HepG2 (cell line): Measurements from ENCODE around the gene ANTKMT. TPM values are rescaled to one million over a fixed set of nuclear protein-coding genes. Genes with fewer than 3 reads are reported as not detected.
A peak's percentile ranks its signal among the peaks of the same experiment; 100 is the strongest.

ENCODE experiments used
- ARNT2 ChIP-seq: sonication (generic); formaldehyde crosslinking; IDR thresholded peaks from 2 replicates; pipeline ENCODE4 v1.8.0; 2022; ENCODE audit warnings: mild to moderate bottlenecking, low read depth, missing genetic modification reagents, moderate library complexity
- CEBPB ChIP-seq: IDR thresholded peaks from 2 replicates; pipeline ENCODE4 v1.6.1; 2011; ENCODE audit warnings: low read depth, low read length, improper control_type of control experiment, borderline replicate concordance
- HNF1A ChIP-seq, 2 experiments: sonication (generic) in 1 of 2; formaldehyde crosslinking in 1 of 2; IDR thresholded peaks; 2 replicates each; pipeline versions ENCODE4 v1.4.0 to v1.6.1; 2016 to 2020; ENCODE audit warnings: borderline replicate concordance in 1 of 2, low read depth in 1 of 2, mild to moderate bottlenecking in 1 of 2, missing genetic modification reagents in 1 of 2
- IRF1 ChIP-seq: sonication (generic); formaldehyde crosslinking; IDR thresholded peaks from 2 replicates; pipeline ENCODE4 v1.4.0; 2020; ENCODE audit warnings: low read depth, mild to moderate bottlenecking, missing genetic modification reagents
- KDM6A ChIP-seq: IDR thresholded peaks from 2 replicates; pipeline ENCODE4 v1.6.1; 2016; ENCODE audit warnings: low read depth
- MLLT10 ChIP-seq: sonication (generic); formaldehyde crosslinking; IDR thresholded peaks from 2 replicates; pipeline ENCODE4 v1.4.0; 2020; ENCODE audit warnings: missing genetic modification reagents
- NFIC ChIP-seq: IDR thresholded peaks from 2 replicates; pipeline ENCODE4 v1.6.1; 2012; ENCODE audit warnings: mild to moderate bottlenecking, low read length, inconsistent platforms
- PAX8 ChIP-seq: sonication (generic); formaldehyde crosslinking; IDR thresholded peaks from 2 replicates; pipeline ENCODE4 v1.8.0; 2022; ENCODE audit warnings: mild to moderate bottlenecking, missing genetic modification reagents, borderline replicate concordance
- SNAPC5 ChIP-seq: sonication (generic); formaldehyde crosslinking; IDR thresholded peaks from 2 replicates; pipeline ENCODE4 v1.8.1; 2023; ENCODE audit warnings: mild to moderate bottlenecking, missing genetic modification reagents, borderline replicate concordance
- SNRNP70 ChIP-seq: fragments of 200-400 bp; formaldehyde crosslinking; IDR thresholded peaks from 2 replicates; pipeline ENCODE4 v1.6.1; 2017; ENCODE audit warnings: mild to moderate bottlenecking, low read depth, low read length, moderate library complexity
- TCF12 ChIP-seq, 2 experiments: fragments of 450-650 bp in 1 of 2; sonication (generic) in 1 of 2; formaldehyde crosslinking in 1 of 2; IDR thresholded peaks; 2 replicates each; pipeline versions ENCODE4 v1.6.1 to v1.8.0; 2017 to 2022; ENCODE audit warnings: antibody characterized with exemption in 1 of 2, mild to moderate bottlenecking in 1 of 2, missing genetic modification reagents in 1 of 2, moderate library complexity in 1 of 2
- ZMYM3 ChIP-seq: sonication (generic); formaldehyde crosslinking; IDR thresholded peaks from 2 replicates; pipeline ENCODE4 v1.5.1; 2020; ENCODE audit warnings: mild to moderate bottlenecking, missing genetic modification reagents
- ZNF710 ChIP-seq: sonication (generic); formaldehyde crosslinking; IDR thresholded peaks from 2 replicates; pipeline ENCODE4 v1.5.0; 2020; ENCODE audit warnings: mild to moderate bottlenecking, missing genetic modification reagents, borderline replicate concordance
- ZNF850 ChIP-seq: sonication (generic); formaldehyde crosslinking; conservative IDR thresholded peaks from 2 replicates; pipeline ENCODE4 v1.9.0; 2021; ENCODE audit warnings: mild to moderate bottlenecking, missing genetic modification reagents
- ZNF883 ChIP-seq: sonication (generic); formaldehyde crosslinking; IDR thresholded peaks from 2 replicates; pipeline ENCODE4 v1.5.1; 2020; ENCODE audit warnings: mild to moderate bottlenecking, missing genetic modification reagents; ENCODE audit errors: not compliant biosample characterization
- polyA plus RNA-seq, 8 experiments: library from polyadenylated mRNA; depleted of rRNA in 3 of 8; stranded (reverse) in 7 of 8; unstranded in 1 of 8; fragments of >200 nt; fragmentation: Illumina TruSeq in 4 of 8; extraction: Trizol in 4 of 8; gene quantifications; 2 replicates each; pipeline versions ENCODE4 v1.2.1 to v1.2.3, GENCODE V29; 2011 to 2016; ENCODE audit warnings: low read depth in 4 of 8, missing spikeins in 1 of 8, mixed read lengths in 1 of 8; ENCODE audit not compliant: insufficient read depth in 1 of 8
- total RNA-seq, 5 experiments: library from RNA; depleted of rRNA; stranded (reverse); fragments of >200 nt; fragmentation: Illumina TruSeq; extraction: Trizol; gene quantifications; 2 replicates each; pipeline ENCODE4 v1.2.3, GENCODE V29; 2016; ENCODE audit warnings: low read depth in 1 of 5
- TF ChIP-seq, protein P1 (sequence below): sonication (generic); formaldehyde crosslinking; IDR thresholded peaks from 2 replicates; pipeline ENCODE4 v1.5.0; 2020; ENCODE audit warnings: mild to moderate bottlenecking, low read depth, missing genetic modification reagents, borderline replicate concordance
- TF ChIP-seq, protein P2 (sequence below): IDR thresholded peaks from 2 replicates; pipeline ENCODE4 v1.6.1; 2016; ENCODE audit warnings: missing biosample characterization, missing genetic modification reagents, low read depth

ANTKMT gene
- total and polyA plus RNA-seq, 2 of the 13 experiments (the other 11 are each of a cell fraction or from before 2014, with no cell fraction given): 7.5 to 47.8 TPM

- TF ChIP-seq TCF12 (IDR thresholded peaks at IDR 0.05): no peak
- 0 out of 2 replicates have a peak, but pooled peaks have one; percentile 7 for TF ChIP-seq TCF12 (CRISPR knock-in tag; IDR thresholded peaks at IDR 0.05)
- TF ChIP-seq SNRNP70: no peak
- no peak for TF ChIP-seq CEBPB
- no peak for TF ChIP-seq NFIC
- TF ChIP-seq ZNF850: no peak
- no peak for TF ChIP-seq MLLT10 (CRISPR knock-in tag)
- TF ChIP-seq PAX8 (CRISPR knock-in tag): peak; percentile 56
- no peak for TF ChIP-seq ZMYM3
- TF ChIP-seq ARNT2 (CRISPR knock-in tag): peak; percentile 93
- 0 out of 2 replicates have a peak, but pooled peaks have one; percentile 18 for TF ChIP-seq ZNF710 (CRISPR knock-in tag)
- TF ChIP-seq ZNF883 (CRISPR knock-in tag): peak; percentile 58
- TF ChIP-seq KDM6A (CRISPR knock-in tag): no peak
- TF ChIP-seq, protein P1, sequence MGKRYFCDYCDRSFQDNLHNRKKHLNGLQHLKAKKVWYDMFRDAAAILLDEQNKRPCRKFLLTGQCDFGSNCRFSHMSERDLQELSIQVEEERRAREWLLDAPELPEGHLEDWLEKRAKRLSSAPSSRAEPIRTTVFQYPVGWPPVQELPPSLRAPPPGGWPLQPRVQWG (CRISPR knock-in tag): no peak
- TF ChIP-seq HNF1A (IDR thresholded peaks at IDR 0.05; ENCODE audit: low read depth): no peak
- peak; percentile 38; the same call in 1 of the 2 replicates for TF ChIP-seq HNF1A (CRISPR knock-in tag; IDR thresholded peaks at IDR 0.05; ENCODE audit: borderline replicate concordance)
- TF ChIP-seq IRF1 (CRISPR knock-in tag): no peak
- TF ChIP-seq, protein P2, sequence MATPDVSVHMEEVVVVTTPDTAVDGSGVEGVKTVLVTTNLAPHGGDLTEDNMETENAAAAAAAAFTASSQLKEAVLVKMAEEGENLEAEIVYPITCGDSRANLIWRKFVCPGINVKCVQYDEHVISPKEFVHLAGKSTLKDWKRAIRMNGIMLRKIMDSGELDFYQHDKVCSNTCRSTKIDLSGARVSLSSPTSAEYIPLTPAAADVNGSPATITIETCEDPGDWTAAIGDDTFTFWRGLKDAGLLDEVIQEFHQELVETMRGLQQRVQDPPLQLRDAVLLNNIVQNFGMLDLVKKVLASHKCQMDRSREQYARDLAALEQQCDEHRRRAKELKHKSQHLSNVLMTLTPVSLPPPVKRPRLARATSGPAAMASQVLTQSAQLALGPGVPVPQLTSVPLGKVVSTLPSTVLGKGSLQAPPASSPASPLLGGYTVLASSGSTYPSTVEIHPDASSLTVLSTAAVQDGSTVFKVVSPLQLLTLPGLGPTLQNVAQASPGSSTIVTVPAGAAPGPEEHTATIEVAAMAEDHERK (CRISPR knock-in tag): no peak
- no peak for TF ChIP-seq SNAPC5
These were observed at the start of gene ANTKMT (continued) for GRCh38 chr16:720990-721764.
